ENCODE data around the gene ARL14EP. TPM values are rescaled to one million over a fixed set of nuclear protein-coding genes. Genes with fewer than 3 reads are reported as not detected.

Gene ARL14EP
- total and polyA plus RNA-seq, 2 of the 8 experiments (the other 6 are each of a cell fraction or from before 2014, with no cell fraction given), result 14.3 to 29.6 TPM

DNA sequence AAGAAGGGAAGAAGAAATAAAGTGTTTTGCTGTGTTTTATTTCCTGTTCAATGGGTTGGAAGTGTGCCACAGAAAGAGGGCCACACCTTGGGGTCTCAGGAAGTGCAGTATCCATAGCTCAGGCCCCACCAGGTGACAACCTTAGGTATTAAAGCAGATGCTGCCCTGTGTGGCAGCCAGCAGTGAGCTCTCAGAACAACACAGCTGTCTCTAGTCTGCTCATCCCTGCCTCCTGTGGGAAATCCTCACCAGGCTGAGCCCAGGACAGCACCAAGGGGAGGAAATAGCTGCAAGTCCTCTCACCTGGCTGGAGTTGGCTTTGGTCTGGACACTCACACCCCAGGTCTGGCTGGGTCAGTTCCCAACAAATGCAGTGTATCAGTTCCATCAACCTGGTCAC is 25.1 kb downstream of the ARL14EP start:
- TF ChIP-seq RAD21 (IDR thresholded peaks at IDR 0.05 in 1 of 2, conservative IDR thresholded peaks at IDR 0.05 in 1 of 2; ENCODE audit: low read depth in 2 of 2, low read length in 2 of 2) (peak in 1 of 2 experiments; percentile 24; a peak in 1 of 4 replicates), NRF1 (IDR thresholded peaks at IDR 0.05; ENCODE audit: low read depth, low read length) (no peak)
- TF ChIP-seq, protein P1, sequence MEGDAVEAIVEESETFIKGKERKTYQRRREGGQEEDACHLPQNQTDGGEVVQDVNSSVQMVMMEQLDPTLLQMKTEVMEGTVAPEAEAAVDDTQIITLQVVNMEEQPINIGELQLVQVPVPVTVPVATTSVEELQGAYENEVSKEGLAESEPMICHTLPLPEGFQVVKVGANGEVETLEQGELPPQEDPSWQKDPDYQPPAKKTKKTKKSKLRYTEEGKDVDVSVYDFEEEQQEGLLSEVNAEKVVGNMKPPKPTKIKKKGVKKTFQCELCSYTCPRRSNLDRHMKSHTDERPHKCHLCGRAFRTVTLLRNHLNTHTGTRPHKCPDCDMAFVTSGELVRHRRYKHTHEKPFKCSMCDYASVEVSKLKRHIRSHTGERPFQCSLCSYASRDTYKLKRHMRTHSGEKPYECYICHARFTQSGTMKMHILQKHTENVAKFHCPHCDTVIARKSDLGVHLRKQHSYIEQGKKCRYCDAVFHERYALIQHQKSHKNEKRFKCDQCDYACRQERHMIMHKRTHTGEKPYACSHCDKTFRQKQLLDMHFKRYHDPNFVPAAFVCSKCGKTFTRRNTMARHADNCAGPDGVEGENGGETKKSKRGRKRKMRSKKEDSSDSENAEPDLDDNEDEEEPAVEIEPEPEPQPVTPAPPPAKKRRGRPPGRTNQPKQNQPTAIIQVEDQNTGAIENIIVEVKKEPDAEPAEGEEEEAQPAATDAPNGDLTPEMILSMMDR (IDR thresholded peaks at IDR 0.05; ENCODE audit: control extremely low read depth in 1 of 3, insufficient read depth in 1 of 3, low read depth in 1 of 3, low read length in 3 of 3), result no peak
- no peaks in the 10 kb centered on the region for H3K4me1 ChIP-seq (replicated peaks in 1 of 4; ENCODE audit: control insufficient read depth in 3 of 4, insufficient read depth in 4 of 4, low read length in 3 of 4)
- H4K91ac ChIP-seq (replicated peaks; ENCODE audit: insufficient read length, low read length), result no peak overlapping the region
- no peak overlapping the region for H2BK20ac ChIP-seq (ENCODE audit: low read length)
- no peaks in the 10 kb centered on the region for H3K27me3 ChIP-seq (replicated peaks in 1 of 4; ENCODE audit: control insufficient read depth in 3 of 4, extremely low read depth in 1 of 4, insufficient read depth in 3 of 4, low read length in 3 of 4)
- no peak overlapping the region for H3K56ac ChIP-seq (replicated peaks; ENCODE audit: insufficient read length, low read depth, low read length)
- no peaks in the 10 kb centered on the region for H3K79me2 ChIP-seq (ENCODE audit: control insufficient read depth in 1 of 2, insufficient read depth in 2 of 2, low read length in 2 of 2)
- no peak overlapping the region for H3K27ac ChIP-seq (ENCODE audit: low read depth, low read length)
- H3K4me2 ChIP-seq (ENCODE audit: insufficient read depth in 1 of 2, low read depth in 2 of 2, low read length in 2 of 2), result no peak overlapping the region
- ChIA-PET CTCF (ENCODE audit: partially characterized antibody) (interaction anchor here (0.6 to 2.1 kb wide), 5 partner anchors 324 to 576 kb away, joined by 3 to 16 read pairs (median 3); no protein-coding TSS in a partner anchor), POLR2A (ENCODE audit: partially characterized antibody) (no interaction called here)
- no peak overlapping the region for H3K9ac ChIP-seq (replicated peaks in 1 of 4; ENCODE audit: extremely low read depth in 1 of 4, low read depth in 3 of 4, low read length in 3 of 4)
- no peak overlapping the region for H4K5ac ChIP-seq (ENCODE audit: insufficient read length, low read depth, low read length)
- no peak overlapping the region for H2BK120ac ChIP-seq (replicated peaks; ENCODE audit: low read depth, low read length)
- H3K23ac ChIP-seq (ENCODE audit: insufficient read length), result no peak overlapping the region
- H3K4me3 ChIP-seq (ENCODE audit: extremely low read depth in 1 of 4, insufficient read depth in 2 of 4, low read depth in 3 of 4, low read length in 4 of 4), result no peak overlapping the region
- H2BK5ac ChIP-seq (ENCODE audit: low read depth, low read length), result no peak overlapping the region
- H2AK5ac ChIP-seq (ENCODE audit: low read depth, low read length), result no peak overlapping the region
- H2AFZ ChIP-seq (ENCODE audit: low read length), result peak overlapping the region; percentile 68; the same call in 1 of the 2 replicates
- H4K8ac ChIP-seq (ENCODE audit: extremely low read depth, insufficient read depth, low read length), result peak overlapping the region; percentile 79; the same call in 1 of the 2 replicates
- no peak for DNase-seq (ENCODE audit: low read depth in 1 of 2, low spot score in 2 of 2)
- no peak overlapping the region for H3K14ac ChIP-seq (ENCODE audit: insufficient read length)
- no peaks in the 10 kb centered on the region for H3K9me3 ChIP-seq (ENCODE audit: insufficient read depth in 2 of 2, low read depth in 1 of 2, low read length in 1 of 2)
- H4K20me1 ChIP-seq (replicated peaks in 1 of 2; ENCODE audit: control insufficient read depth in 1 of 2, insufficient read depth in 2 of 2, low read length in 2 of 2), result no peaks in the 10 kb centered on the region
- no peaks in the 10 kb centered on the region for H3K36me3 ChIP-seq (ENCODE audit: control insufficient read depth in 2 of 4, insufficient read depth in 4 of 4, low read length in 3 of 4)
- no peak overlapping the region for H2BK12ac ChIP-seq (ENCODE audit: low read depth, low read length)
- H3K4ac ChIP-seq (replicated peaks; ENCODE audit: insufficient read length, low read depth, low read length), result no peak overlapping the region
- no peaks in the 10 kb centered on the region for H3K23me2 ChIP-seq (ENCODE audit: low read depth, low read length)
- H3K18ac ChIP-seq (ENCODE audit: extremely low read depth, low read length), result no peak overlapping the region
- no peak overlapping the region for H2BK15ac ChIP-seq (ENCODE audit: low read length)
- H3K79me1 ChIP-seq (ENCODE audit: low read depth, low read length), result no peaks in the 10 kb centered on the region
- peak; percentile 52 for FAIRE-seq

Measured in H1 (cell line).